ENCODE measurements around the gene SCAF11.
A peak's percentile ranks its signal among the peaks of the same experiment; 100 is the strongest.

Gene SCAF11

GRCh38 chr12:45909041-45909713 is 81.2 kb downstream of the SCAF11 start:
- peak in 1 of 2 experiments; percentile 6 for DNase-seq

GRCh38 chr12:45907955-45908354 is 82.4 kb downstream of the SCAF11 start:
- no peak for DNase-seq

GRCh38 chr12:45898094-45898493 is 92.3 kb downstream of the SCAF11 start:
- DNase-seq = no peak

- DNase-seq = no peak
These were observed 94.4 kb downstream of the SCAF11 start for GRCh38 chr12:45895961-45896360.

GRCh38 chr12:45893240-45893639 is 97.1 kb downstream of the SCAF11 start:
- no peak for DNase-seq

- DNase-seq = no peak
These were observed 100.1 kb downstream of the SCAF11 start for GRCh38 chr12:45890276-45890675.

GRCh38 chr12:45887544-45887943 is 102.8 kb downstream of the SCAF11 start:
- no peak for DNase-seq

GRCh38 chr12:45886685-45887084 is 103.7 kb downstream of the SCAF11 start:
- DNase-seq = no peak

GRCh38 chr12:45883187-45883586 is 107.2 kb downstream of the SCAF11 start:
- no peak for DNase-seq

GRCh38 chr12:45880533-45880932 is 109.8 kb downstream of the SCAF11 start:
- no peak for DNase-seq

- DNase-seq = no peak
These were observed 110.9 kb downstream of the SCAF11 start for GRCh38 chr12:45879363-45879895.

- peak; percentile 19 to 71 for DNase-seq
These were observed 111.6 kb downstream of the SCAF11 start for GRCh38 chr12:45878630-45879255.

GRCh38 chr12:45877069-45877468 is 113.3 kb downstream of the SCAF11 start:
- DNase-seq = no peak

- no peak for DNase-seq
These were observed 117.9 kb downstream of the SCAF11 start for GRCh38 chr12:45872446-45872845.

Measured in NCI-H2081 (cell line).